ENCODE measurements around the gene ZNF622.

DNA sequence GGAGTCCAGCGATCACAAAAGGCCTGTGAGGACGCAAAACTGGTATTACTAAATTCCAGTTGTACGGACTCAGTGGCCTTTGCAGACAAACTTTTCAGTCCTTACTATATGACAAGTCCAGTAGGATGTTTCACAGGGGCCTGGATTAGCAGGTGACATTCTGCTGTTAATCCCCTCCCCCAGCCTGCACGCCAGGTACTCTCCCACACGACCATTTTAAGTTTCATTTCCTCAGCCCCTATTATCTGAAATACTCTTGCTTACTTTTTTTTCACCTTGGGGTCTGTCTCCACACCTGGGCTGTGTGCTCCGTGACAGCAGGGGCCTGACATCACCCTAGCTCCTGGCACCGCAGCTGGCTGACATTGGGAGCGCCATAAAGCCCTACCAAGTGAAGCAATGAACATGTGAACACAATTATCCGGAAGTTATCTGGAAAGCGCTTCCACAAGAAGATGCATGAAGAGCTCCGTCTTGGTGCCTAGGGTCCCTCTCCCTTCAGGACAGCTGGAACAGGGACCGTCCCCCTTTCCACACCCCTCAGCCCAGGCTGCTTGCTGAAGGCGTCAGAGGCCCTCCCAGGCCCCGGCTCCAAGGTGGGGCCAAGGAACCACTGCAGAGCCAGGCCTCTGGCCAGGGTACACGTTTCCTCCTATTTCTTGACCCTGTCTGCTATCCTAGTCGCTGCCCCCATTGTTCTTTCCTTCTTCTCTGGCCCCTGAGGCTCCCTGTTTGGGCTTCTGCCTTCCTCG lies 39.7 kb upstream of the ZNF622 start:
- no peak for TF ChIP-seq POLR2A (IDR thresholded peaks at IDR 0.05)
- TF ChIP-seq, protein P1, sequence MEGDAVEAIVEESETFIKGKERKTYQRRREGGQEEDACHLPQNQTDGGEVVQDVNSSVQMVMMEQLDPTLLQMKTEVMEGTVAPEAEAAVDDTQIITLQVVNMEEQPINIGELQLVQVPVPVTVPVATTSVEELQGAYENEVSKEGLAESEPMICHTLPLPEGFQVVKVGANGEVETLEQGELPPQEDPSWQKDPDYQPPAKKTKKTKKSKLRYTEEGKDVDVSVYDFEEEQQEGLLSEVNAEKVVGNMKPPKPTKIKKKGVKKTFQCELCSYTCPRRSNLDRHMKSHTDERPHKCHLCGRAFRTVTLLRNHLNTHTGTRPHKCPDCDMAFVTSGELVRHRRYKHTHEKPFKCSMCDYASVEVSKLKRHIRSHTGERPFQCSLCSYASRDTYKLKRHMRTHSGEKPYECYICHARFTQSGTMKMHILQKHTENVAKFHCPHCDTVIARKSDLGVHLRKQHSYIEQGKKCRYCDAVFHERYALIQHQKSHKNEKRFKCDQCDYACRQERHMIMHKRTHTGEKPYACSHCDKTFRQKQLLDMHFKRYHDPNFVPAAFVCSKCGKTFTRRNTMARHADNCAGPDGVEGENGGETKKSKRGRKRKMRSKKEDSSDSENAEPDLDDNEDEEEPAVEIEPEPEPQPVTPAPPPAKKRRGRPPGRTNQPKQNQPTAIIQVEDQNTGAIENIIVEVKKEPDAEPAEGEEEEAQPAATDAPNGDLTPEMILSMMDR (IDR thresholded peaks at IDR 0.05): no peak
